GM11168 (cell line): ENCODE data around the gene CRLF2.
"Not testable (repeated sequence)": the region's sequence is repeated elsewhere in the genome, so short reads cannot be mapped to it uniquely, and the experiment has no call there.

ENCODE experiments used
- in situ Hi-C: fragments of 300-500 bp; cut with MboI; formaldehyde crosslinking; loops from one replicate; pipeline ENCODE4 v1.12.0; 2022; ENCODE audit warnings: low sequenced_read_pairs; ENCODE audit not compliant: unreplicated experiment

Gene CRLF2

GRCh38 chrX:1171915-1172314 is 40.5 kb downstream of the CRLF2 start:
- in situ Hi-C loops: not testable (repeated sequence)

- in situ Hi-C loops: no loop called here
Measured at GRCh38 chrX:1170243-1170642, 42.2 kb downstream of the CRLF2 start.

DNA sequence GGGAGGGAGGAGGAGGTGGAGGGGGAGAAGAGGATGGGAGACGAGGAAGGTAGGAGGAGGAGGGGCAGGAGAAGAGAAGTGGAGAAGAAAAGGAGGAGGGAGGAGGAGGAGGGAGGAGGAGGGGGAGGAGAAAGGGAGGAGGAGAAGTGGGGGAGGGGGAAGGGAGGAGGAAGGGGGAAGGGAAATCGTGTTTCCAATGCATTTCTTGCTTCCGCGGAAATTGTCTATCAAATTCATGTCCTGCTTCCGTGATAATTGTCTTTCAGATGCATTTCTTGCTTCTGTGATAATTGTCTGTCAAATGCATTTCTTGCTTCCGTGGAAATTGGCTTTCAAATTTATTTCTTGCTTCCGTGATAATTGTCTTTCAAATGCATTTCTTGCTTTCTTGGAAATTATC is 43.3 kb downstream of the CRLF2 start:
- in situ Hi-C loops: no loop called here

GRCh38 chrX:1167918-1168481 is 44.4 kb downstream of the CRLF2 start:
- in situ Hi-C loops: no loop called here

- in situ Hi-C loops: no loop called here
Measured at GRCh38 chrX:1167466-1167865, 45.0 kb downstream of the CRLF2 start.

DNA sequence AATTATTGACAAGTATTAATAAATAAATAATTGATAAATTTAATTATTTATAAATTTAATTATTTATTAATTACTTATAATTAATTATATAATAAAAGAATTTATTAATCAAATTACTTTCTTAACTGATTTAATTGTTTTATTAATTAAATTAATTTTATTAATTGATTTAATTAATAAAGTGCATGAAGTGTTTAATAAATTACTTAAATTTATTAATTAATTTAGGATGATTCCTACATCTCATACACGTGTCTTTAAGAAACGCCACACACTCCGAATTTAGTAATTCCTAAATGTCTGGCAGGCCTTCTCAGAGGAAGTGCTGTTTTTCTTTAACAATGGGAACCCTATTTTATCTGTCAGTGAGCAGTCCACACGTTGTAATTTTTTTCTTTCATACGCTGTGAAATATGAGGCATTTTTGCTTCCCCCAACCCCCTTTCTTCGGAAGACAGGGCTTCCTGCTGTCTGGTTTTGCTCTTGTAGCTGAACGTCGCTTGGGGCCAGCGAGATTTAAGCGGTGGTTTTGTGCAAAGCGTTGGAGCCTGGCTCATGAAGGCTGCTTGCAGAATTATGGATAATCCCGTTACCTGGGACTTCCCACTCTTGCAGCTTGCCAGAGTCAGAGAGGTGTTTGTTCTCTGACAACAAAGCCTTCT is 46.8 kb downstream of the CRLF2 start:
- in situ Hi-C loops: no loop called here

DNA sequence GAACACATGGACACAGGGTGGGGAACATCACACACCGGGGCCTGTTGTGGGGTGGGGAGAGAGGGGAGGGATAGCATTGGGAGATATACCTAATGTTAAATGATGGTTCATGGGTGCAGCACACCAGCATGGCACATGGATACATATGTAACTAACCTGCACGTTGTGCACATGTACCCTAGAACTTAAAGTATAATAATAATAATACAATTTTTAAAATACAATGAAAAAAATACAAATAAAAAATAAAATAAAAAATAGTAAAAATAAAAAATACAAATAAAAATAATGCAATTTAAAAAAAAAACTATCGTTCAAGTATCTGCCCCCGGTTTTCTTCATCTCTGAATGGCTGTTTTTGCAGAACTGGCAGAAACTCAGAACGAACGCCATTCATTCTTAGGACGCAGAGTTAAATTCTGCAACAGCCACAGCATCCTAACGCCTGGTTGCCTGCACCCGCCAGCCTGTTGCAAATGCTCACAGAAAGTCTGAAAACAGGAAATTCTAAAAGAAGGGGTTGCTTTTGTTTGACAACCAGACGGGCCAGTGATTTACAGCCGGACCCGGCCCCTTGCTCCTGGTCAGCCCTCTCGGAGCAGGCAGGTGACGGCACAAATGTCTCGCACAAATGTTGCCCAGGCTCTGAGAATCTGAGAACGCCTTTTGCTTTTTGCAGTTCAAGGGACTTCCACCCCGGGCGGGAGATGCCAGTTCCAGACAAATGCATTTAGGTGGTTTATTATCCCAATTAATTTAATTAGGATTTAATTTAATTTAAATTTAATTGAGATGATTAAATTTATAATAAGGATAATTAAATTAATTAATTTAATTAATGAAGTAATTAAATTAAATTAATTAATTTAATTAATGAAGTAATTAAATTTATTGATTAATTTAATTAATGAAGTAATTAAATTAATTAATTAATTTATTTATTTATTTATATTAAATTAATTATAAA is 47.8 kb downstream of the CRLF2 start:
- in situ Hi-C loops: no loop called here

GRCh38 chrX:1163231-1163630 is 49.2 kb downstream of the CRLF2 start:
- in situ Hi-C loops: no loop called here

DNA sequence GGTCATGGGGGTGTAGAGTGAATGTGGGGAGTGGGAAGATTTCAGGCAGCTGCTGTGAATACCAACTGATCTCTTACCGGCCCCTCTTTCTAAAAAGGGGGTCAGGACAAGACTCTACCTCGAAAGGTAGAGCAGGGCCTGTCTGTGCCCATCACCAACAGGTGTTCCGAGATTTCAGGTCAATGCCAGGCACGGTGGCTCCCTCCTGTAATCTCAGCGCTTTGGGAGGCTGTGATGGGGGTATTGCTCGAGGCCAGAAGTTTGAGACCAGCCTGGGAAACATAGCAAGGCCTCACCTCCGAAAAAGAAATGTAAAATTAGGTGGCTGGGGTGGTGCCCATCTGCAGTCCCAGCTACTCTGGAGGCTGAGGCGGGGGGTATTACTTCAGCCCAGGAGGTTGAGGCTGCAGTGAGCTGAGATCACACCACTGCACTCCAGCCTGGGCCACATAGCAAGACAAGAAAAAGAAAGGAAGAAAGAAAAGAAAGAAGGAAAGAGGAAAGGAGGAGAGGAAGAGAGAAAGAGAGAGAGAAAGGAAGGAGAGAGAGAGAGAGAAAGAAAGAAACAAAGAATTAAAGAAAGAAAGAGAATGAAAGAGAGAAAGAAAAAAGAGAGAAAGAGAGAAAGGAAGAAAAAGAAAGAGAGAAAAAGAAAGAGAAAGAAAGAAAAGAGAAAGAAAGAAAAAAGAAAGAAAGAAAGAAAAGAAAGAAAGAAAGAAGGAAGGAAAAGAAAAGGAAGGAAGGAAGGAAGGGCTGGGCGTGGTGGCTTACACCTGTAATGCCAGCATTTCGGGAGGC is 50.1 kb downstream of the CRLF2 start:
- in situ Hi-C loops: no loop called here

GRCh38 chrX:1159548-1159947 is 52.9 kb downstream of the CRLF2 start:
- in situ Hi-C loops: no loop called here

DNA sequence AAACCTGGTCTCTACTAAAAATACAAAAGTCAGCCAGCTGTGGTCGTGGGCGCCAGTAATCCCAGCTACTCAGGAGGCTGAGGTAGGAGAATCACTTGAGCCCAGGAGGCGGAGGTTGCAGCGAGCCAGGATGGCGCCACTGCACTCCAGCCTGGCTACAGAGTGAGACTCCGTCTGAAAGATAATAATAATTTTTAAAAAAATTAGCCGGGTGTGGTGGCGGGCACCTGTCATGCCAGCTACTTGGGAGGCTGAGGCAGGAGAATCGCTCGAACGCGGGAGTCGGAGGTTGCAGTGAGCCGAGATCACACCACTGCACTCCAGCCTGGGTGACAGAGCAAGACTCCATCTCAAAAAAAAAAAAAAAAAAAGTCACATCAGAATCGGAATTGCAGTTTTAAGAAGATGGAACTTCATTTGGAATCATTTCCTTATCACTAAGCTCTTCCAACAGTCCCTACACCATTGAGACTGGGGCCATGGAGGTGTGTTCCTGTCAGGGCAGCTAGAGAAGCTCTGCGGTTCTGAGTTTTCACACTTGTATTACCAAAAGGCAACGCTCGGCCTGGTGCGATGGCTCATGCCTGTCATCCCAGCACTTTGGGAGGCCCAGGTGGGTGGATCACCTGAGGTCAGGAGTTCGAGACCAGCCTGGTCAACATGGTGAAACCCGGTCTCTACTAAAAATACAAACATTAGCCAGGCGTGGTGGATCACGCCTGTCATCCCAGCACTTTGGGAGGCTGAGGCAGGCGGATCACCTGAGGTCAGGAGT is 55.6 kb downstream of the CRLF2 start:
- in situ Hi-C loops: not testable (repeated sequence)

GRCh38 chrX:1153940-1154339 is 58.5 kb downstream of the CRLF2 start:
- in situ Hi-C loops: no loop called here

DNA sequence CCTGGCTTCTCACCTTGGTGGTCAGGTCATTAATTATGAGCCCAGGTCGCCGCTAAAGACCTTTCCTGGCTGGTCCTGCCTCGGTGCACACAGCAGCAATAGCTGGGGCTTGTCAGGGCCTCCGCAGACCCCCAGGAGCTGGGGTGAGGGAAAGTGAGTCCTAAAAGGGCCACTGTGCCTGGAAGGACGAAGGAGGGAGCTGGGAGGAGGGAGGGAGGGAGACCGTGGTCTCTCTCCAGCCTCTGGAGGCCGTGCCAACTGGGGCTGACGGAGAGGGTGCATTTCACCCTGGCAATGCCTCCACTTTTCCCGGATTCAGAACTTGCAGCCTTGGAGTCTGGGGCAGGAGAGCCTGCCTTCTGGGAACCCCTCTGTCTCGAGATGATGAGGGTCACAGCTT is 60.4 kb downstream of the CRLF2 start:
- in situ Hi-C loops: no loop called here

- in situ Hi-C loops: no loop called here
Measured at GRCh38 chrX:1151378-1152077, 60.9 kb downstream of the CRLF2 start.

- in situ Hi-C loops: no loop called here
Measured at GRCh38 chrX:1150569-1151347, 61.7 kb downstream of the CRLF2 start.

GRCh38 chrX:1147611-1148515 is 64.6 kb downstream of the CRLF2 start:
- in situ Hi-C loops: no loop called here

- in situ Hi-C loops: no loop called here
Measured at GRCh38 chrX:1144293-1144692, 68.2 kb downstream of the CRLF2 start.
